Activated CD4-positive, alpha-beta T cell treated with anti-CD3 and anti-CD28 coated beads, Interleukin-2, amount 50 U/mL, for 16 hours (primary cell): Measurements from ENCODE around the gene MYO10.

Source experiments
- DNase-seq: peaks from one replicate; pipeline ENCODE4 v3.0.0-alpha.2; 2020

MYO10 gene

DNA sequence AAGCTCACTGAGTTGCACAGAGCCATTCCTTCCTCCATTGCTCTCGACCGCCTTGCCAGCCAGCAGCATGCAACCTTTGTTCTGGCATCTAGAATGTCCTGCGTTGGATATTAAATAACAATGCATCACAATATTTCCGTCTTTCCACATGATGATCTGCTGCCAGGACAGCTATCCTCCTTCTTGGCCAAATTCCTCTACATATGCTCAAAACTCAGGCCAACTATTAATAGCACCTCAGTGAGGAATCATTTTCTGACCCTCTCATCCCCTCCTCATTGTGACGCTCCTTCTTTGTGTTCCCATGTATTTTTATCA, 128.6 kb downstream of the MYO10 start:
- DNase-seq: no peak

- DNase-seq: no peak
These were observed 129.2 kb downstream of the MYO10 start for GRCh38 chr5:16806711-16807546.

- DNase-seq: no peak
These were observed 130.6 kb downstream of the MYO10 start for GRCh38 chr5:16805486-16805885.

DNA sequence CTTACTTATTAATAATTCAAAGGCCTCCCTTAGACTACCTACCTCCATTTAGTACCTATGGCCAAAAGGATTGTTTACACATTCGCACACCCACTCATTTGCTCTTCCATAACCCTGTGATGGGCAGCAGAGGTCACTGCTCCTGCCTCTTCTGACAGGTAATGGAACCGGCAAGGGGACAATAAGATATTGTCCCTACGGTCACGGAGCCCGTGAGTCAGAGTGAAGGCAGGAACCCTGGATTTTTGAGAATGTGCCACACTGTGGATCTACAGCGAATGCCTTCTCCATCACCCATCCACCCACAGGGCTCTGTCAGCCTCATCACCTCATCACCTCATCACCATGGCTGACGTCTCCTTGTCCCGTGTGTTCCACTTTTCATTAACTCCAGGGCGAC, 132.3 kb downstream of the MYO10 start:
- DNase-seq: no peak

- no peak for DNase-seq
These were observed 135.6 kb downstream of the MYO10 start for GRCh38 chr5:16800477-16800876.

DNA sequence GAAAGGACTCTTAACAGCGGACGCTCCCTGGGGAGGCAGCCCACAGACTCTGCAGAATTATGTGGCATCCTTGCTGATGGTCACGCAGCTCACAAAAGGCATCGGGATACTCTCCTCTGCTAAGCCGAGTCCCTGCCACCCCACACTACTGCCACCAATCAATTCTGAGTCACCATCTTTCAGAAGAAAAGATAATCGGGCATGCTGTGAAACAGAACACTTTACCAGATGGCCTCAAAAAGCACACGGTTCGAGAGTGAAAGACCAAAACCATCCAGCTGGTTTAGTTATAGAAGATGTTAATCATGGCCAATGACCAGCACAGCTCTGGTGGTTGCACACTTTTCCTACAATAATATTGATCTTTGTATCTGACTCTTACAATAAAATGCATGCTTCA, 136.3 kb downstream of the MYO10 start:
- no peak for DNase-seq

DNA sequence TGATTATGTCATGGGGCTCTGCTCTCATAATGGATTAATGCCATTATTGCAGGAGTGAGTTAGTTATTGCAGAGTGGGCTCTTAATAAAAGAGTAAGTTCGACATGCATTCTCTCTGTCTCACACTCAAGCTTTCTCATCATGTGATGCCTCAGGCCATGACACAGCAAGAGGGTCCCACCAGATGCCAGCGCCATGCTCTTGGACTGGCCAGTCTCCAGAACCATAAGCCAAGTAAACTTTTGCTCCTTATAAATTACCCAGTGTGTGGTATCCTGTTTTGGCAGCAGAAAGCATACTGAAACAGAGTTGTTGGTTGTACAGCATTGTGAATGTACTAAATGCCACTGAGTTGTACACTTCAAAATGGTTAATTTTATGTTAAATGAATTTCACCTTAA, 138.1 kb downstream of the MYO10 start:
- DNase-seq: no peak

DNA sequence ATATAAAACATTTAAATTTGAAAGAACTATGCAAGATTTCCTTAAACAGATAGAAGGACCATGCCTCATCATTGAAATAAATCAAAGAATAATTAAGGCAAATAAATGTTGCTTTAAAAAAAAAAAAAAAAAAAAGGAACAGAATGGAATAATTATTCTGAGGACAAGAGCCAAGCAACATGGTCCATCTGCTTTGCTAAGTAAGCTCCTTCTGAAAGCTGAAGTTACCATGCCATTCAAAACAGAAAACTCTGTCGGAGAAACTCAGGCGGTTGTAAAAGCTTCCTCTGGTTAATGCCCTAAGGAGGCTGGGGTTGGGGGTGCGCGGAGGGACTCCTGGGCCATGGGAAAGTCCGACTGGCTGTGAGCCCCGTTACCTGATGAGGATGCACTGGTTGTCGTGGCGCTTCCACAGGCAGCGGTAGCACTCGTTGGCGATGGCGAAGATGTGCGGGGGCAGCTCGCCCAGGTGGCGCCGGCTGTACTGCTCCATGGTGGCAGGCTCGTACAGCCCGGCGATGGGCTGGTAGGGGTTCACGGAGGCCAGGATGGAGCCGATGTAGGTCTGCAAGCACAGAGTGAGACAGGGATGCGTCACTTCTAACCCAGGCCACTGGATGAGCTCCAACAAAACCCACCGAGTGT, 141.7 kb downstream of the MYO10 start:
- no peak for DNase-seq

- DNase-seq: no peak
These were observed 143.4 kb downstream of the MYO10 start for GRCh38 chr5:16792598-16793275.

GRCh38 chr5:16791904-16792597, 144.0 kb downstream of the MYO10 start:
- no peak for DNase-seq

DNA sequence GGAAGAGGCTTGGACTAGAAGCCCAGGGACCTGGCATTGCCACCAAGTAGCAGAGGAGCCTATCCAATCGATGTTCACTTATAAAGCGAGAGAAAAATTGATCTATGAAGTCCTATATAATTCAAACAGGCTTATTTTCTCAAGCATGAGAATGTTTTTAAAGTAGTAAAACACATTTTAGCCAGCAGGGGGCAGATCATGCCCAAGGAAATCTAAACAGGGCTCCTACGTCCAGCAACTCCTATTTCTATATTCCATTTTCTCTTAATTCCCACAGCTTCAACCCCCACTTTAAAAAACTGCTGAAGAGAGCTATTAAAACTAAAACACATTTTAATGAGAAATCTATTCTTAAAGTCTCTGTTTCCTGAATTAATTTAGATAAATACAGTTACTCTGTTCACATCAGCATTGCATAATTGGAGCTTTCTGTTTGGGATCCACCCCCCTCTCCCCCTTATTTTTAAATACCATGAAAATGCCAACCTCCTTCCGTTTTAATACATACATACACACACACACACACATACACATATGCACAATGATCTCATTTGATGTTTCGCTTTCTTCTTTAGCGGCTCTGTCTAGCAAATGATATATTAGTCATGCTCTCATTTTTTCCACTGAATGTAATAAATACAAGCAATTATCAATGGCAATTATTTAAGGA, 144.9 kb downstream of the MYO10 start:
- DNase-seq: peak; percentile 41

DNA sequence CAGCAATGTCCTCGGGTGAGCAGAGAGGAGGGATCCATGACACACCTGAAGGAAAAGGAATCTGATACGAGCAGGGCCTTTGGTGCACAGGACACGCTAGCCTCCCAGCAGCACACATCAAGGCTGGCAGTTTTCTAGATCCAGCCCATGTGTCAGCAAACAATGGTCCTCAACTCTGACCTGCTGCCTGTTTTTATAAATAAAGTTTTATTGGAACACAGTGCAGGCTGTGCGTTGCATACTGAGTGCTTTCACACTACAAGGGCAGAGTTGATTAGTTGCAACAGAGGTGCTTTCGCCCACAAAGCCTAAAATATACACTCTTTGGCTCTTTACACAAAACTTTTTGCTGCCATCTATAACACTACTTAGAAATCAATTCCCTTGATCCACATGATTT, 147.1 kb downstream of the MYO10 start:
- no peak for DNase-seq

GRCh38 chr5:16787278-16787677, 148.8 kb downstream of the MYO10 start:
- DNase-seq: no peak

GRCh38 chr5:16784843-16785791, 151.0 kb downstream of the MYO10 start:
- DNase-seq: peak; percentile 90

GRCh38 chr5:16784088-16784487, 152.0 kb downstream of the MYO10 start:
- DNase-seq: no peak

- DNase-seq: no peak
These were observed 154.1 kb downstream of the MYO10 start for GRCh38 chr5:16781828-16782626.

DNA sequence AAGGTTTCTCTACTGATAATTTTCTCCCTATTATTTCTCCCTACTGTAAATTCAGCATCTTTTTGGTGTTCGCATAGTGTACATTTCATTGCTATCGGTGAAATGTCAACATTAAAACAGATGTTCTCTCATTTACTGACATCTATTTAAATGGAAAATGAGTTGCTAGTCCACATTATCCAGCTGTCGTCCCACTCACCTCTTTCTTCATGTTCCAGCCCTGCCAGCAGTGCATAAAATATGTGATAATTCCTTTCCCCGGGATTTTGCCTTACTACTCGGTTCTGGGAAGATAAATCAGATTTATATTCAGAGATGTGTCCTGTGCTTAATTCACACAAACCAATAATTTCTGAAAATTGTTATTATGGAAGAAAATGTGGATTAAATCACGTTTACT, 155.8 kb downstream of the MYO10 start:
- DNase-seq: no peak

GRCh38 chr5:16777432-16777831, 158.7 kb downstream of the MYO10 start:
- no peak for DNase-seq

DNA sequence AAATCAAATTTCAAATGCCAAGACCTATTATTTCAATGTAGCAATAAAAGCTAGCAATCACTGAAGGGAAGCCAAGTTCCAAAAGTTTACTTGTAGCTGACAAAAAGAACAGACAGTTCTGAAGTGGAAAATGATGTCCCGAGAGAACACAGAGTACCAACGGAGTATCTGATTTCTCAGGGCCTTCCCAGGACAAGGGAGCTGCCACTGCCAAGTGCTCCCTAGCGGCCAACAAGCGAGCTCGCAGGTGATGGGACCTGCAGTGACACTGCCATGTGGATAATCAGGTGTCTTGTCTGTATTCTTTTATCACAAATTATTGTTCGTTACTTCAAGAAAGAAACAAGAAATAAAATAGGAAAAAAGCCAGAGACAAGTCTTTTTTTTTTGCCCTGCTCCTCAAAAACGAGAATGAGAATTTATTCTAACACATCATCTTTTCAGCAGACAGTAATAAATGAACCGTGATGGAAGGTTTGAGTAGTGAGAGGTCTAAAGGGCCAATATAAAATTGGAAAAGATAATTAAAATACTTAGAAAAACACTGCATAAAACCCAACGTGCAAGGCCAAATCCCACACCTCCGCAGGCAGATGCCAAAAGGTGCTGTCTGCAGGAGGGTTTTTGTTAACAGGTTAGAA, 159.4 kb downstream of the MYO10 start:
- DNase-seq: no peak

DNA sequence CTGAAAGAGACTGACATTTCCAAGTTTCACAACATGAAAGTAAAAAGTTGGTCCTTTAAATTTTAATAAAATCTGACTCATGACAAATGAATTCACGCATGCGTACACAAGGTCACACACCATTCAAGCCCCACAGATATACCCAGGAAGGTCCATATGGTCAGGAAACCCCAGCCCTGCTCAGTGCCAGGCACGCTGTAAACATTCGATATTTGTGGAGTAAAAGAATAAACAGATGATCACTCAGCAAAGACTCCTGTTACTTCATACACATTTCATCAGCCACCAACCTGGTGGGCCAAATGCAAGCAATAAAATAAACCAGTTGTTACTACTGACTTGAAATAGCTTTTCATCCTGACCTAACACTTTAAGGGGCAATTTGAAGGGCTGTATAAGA, 161.3 kb downstream of the MYO10 start:
- DNase-seq: no peak
